Measurements from ENCODE around the gene FXR1. TPM values are rescaled to one million over a fixed set of nuclear protein-coding genes. Genes with fewer than 3 reads are reported as not detected.

FXR1 gene
- total RNA-seq, 4 donors from 2014 or later: 77.1 to 133 (median 95.8) TPM

DNA sequence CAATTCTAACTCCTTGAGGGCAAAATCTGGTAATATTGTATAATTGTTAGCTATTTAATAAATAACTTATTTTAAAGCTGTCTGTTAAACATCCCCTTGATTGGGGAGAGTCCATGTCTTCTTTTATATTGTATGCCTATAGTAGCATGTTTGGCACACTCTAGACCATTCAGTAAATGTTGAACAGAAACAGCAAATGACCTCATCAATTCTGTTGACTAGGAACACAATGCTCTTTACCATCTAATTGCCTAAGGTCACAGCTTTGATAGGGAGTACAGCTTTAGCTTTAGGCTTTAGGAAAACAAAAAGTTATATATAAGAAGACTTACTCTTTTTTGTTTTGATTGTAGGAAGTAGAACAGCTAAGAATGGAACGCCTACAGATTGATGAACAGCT lies 50.1 kb downstream of the FXR1 start:
- H3K27ac ChIP-seq: no peak overlapping the region
- peaks cover 0 to 86% (median 0%) of the 10 kb centered on the region in 3 donors for H3K36me3 ChIP-seq
- no peaks in the 10 kb centered on the region for H3K4me1 ChIP-seq
- no peak overlapping the region for H3K4me3 ChIP-seq
- no peak for DNase-seq (ENCODE audit: low spot score in 2 of 2)
- no peaks in the 10 kb centered on the region for H3K27me3 ChIP-seq
- TF ChIP-seq POLR2A (IDR thresholded peaks at IDR 0.05): no peak
- TF ChIP-seq EP300 (IDR thresholded peaks at IDR 0.05): no peak
- no peak for TF ChIP-seq CTCF (IDR thresholded peaks at IDR 0.05)
- no peaks in the 10 kb centered on the region for H3K9me3 ChIP-seq
- 67 to 77% methylated on average over 1 of the region's 1 CpG for WGBS, 2 donors

GRCh38 chr3:180970931-180971330 lies 58.5 kb downstream of the FXR1 start:
- Histone ChIP-seq H3K4me1 (no peaks in the 10 kb centered on the region), H3K4me3 (no peak overlapping the region), H3K36me3 (peaks cover 0 to 73% (median 17%) of the 10 kb centered on the region in 3 donors), H3K9me3 (no peaks in the 10 kb centered on the region), H3K27me3 (no peaks in the 10 kb centered on the region), H3K27ac (no peak overlapping the region)
- WGBS, 2 donors: 97 to 98% methylated on average over 6 of the region's 6 CpGs
- no peak for TF ChIP-seq CTCF (IDR thresholded peaks at IDR 0.05)
- TF ChIP-seq EP300 (IDR thresholded peaks at IDR 0.05): no peak
- TF ChIP-seq POLR2A (IDR thresholded peaks at IDR 0.05): no peak
- DNase-seq (ENCODE audit: low spot score in 2 of 2): no peak

DNA sequence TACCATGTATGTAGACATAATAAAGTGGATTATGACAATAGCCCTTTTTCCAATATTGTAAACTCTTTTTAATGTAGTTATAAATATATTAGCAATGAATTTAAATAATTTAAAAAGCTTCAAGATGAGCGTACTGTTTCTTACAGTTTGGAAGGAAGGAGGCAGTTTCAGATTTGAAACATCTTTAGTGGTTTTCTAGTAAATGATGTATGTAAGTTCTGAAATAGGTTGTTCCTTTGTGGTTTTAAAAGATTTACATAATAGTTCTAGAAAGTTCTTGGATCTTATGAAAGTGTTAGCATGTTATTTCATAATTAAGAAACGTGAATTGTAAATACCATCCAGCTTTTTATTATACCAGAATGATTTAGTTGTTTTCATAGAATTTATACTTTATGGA lies 61.1 kb downstream of the FXR1 start:
- 88 to 90% methylated on average over 2 of the region's 2 CpGs for WGBS, 2 donors
- DNase-seq (ENCODE audit: low spot score in 2 of 2): no peak
- no peak overlapping the region for H3K27ac ChIP-seq
- no peak overlapping the region for H3K4me3 ChIP-seq
- H3K27me3 ChIP-seq: no peaks in the 10 kb centered on the region
- TF ChIP-seq POLR2A (IDR thresholded peaks at IDR 0.05): no peak
- TF ChIP-seq EP300 (IDR thresholded peaks at IDR 0.05): no peak
- no peak for TF ChIP-seq CTCF (IDR thresholded peaks at IDR 0.05)
- no peaks in the 10 kb centered on the region for H3K4me1 ChIP-seq
- peaks cover 0 to 79% (median 7%) of the 10 kb centered on the region in 3 donors for H3K36me3 ChIP-seq
- no peaks in the 10 kb centered on the region for H3K9me3 ChIP-seq

GRCh38 chr3:180974286-180974685 lies 61.8 kb downstream of the FXR1 start:
- WGBS, 2 donors: 91 to 95% methylated on average over 6 of the region's 6 CpGs
- H3K27ac ChIP-seq: no peak overlapping the region
- no peaks in the 10 kb centered on the region for H3K4me1 ChIP-seq
- H3K36me3 ChIP-seq: peaks cover 0 to 79% (median 0%) of the 10 kb centered on the region in 3 donors
- TF ChIP-seq EP300 (IDR thresholded peaks at IDR 0.05): no peak
- TF ChIP-seq POLR2A (IDR thresholded peaks at IDR 0.05): no peak
- no peak for TF ChIP-seq CTCF (IDR thresholded peaks at IDR 0.05)
- H3K27me3 ChIP-seq: no peaks in the 10 kb centered on the region
- DNase-seq (ENCODE audit: low spot score in 2 of 2): no peak
- no peaks in the 10 kb centered on the region for H3K9me3 ChIP-seq
- H3K4me3 ChIP-seq: no peak overlapping the region

GRCh38 chr3:180977498-180977897 lies 65.0 kb downstream of the FXR1 start:
- Histone ChIP-seq H3K4me3 (no peak overlapping the region), H3K27me3 (no peaks in the 10 kb centered on the region), H3K4me1 (no peaks in the 10 kb centered on the region), H3K36me3 (peaks cover 0 to 63% (median 0%) of the 10 kb centered on the region in 3 donors), H3K9me3 (no peaks in the 10 kb centered on the region), H3K27ac (no peak overlapping the region)
- no peak for TF ChIP-seq EP300 (IDR thresholded peaks at IDR 0.05)
- TF ChIP-seq POLR2A (IDR thresholded peaks at IDR 0.05): no peak
- DNase-seq (ENCODE audit: low spot score in 2 of 2): no peak

DNA sequence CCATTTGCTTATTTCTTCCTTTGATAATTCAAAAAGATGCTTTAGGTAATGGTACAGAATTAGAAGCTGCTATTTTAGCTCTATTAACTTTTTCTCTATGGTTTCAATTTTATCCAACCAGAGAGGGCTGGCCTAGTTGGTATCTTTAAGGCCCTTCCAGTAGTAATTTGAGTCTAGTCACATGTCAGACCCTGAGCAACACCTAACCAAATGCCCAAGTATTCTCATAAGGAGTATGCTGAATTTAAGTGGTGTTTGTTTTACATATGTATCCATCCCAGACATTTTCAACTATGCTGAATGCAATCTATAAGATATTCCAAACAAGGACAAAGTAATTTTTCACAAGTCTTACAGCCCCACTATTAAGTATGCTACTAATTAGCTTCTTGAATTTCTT lies 67.5 kb downstream of the FXR1 start:
- TF ChIP-seq CTCF (IDR thresholded peaks at IDR 0.05) (no peak), EP300 (IDR thresholded peaks at IDR 0.05) (no peak), POLR2A (IDR thresholded peaks at IDR 0.05) (no peak)
- H3K4me3 ChIP-seq: no peak overlapping the region
- no peaks in the 10 kb centered on the region for H3K27me3 ChIP-seq
- DNase-seq (ENCODE audit: low spot score in 2 of 2): no peak
- no peak overlapping the region for H3K27ac ChIP-seq
- no peaks in the 10 kb centered on the region for H3K4me1 ChIP-seq
- H3K36me3 ChIP-seq: peaks cover 0 to 61% (median 0%) of the 10 kb centered on the region in 3 donors
- no peaks in the 10 kb centered on the region for H3K9me3 ChIP-seq
